Measurements from ENCODE around the gene SEC61B. TPM values are rescaled to one million over a fixed set of nuclear protein-coding genes. Genes with fewer than 3 reads are reported as not detected.

The SEC61B gene
- total and polyA plus RNA-seq, 2 experiments from 2014 or later: 133 to 602 TPM

DNA sequence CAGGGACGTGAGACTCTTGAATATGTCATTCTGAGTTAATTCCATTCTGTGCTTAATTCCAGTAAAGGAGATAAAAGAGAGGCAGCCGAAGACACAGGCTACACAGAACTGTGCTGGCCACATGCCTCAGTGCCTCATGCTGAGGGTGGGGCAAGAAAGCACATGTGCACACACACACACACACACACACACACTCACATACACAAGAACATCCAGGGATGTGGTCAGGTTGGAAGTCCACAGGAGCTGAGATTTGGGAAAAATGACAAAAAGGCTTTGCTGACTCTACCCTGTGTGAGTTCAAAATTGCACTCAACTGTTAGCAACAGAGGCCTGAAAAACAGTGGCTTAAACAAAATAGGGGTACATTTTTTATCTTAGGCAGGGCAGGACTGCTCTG is 40.9 kb upstream of the SEC61B start:
- Histone ChIP-seq H3K4me3 (no peak overlapping the region), H3K4me2 (no peak overlapping the region), H3K27ac (ENCODE audit: low read depth) (no peak overlapping the region), H3K79me2 (replicated peaks; ENCODE audit: insufficient read depth) (no peaks in the 10 kb centered on the region), H3K27me3 (ENCODE audit: insufficient read depth) (no peaks in the 10 kb centered on the region), H2AFZ (no peak overlapping the region), H3F3A (replicated peaks; ENCODE audit: low read depth) (no peaks in the 10 kb centered on the region), H3K9me2 (ENCODE audit: insufficient read depth) (no peaks in the 10 kb centered on the region), H4K20me1 (replicated peaks; ENCODE audit: insufficient read depth) (no peaks in the 10 kb centered on the region), H3K36me3 (ENCODE audit: insufficient read depth) (no peaks in the 10 kb centered on the region), H3K4me1 (ENCODE audit: insufficient read depth) (peaks cover 7% of the 10 kb centered on the region; the same call in 1 of the 2 replicates)
- no peaks in the 10 kb centered on the region for H3K9me3 Mint-ChIP-seq
- peaks cover 3% of the 10 kb centered on the region for H3K27me3 Mint-ChIP-seq (ENCODE audit: insufficient read depth, low read depth, poor library complexity)
- DNase-seq (ENCODE audit: low spot score): no peak
- no peaks in the 10 kb centered on the region for H3K36me3 Mint-ChIP-seq (ENCODE audit: low read depth)
- TF ChIP-seq EZH2phosphoT487 (IDR thresholded peaks at IDR 0.05; ENCODE audit: unreplicated experiment) (no peak), ZNF331 (CRISPR knock-in tag; IDR thresholded peaks at IDR 0.05; ENCODE audit: low read depth) (no peak), ZNF114 (CRISPR knock-in tag; IDR thresholded peaks at IDR 0.05) (no peak), POLR2AphosphoS5 (IDR thresholded peaks at IDR 0.05; ENCODE audit: low read depth) (no peak), STAT1 (IDR thresholded peaks at IDR 0.05; ENCODE audit: unreplicated experiment) (no peak), NANOG (IDR thresholded peaks at IDR 0.05; ENCODE audit: borderline replicate concordance) (no peak), CREB1 (CRISPR knock-in tag; IDR thresholded peaks at IDR 0.05; ENCODE audit: low read depth) (no peak), EZH2 (IDR thresholded peaks at IDR 0.05; ENCODE audit: low read depth, unreplicated experiment) (no peak), JUNB (IDR thresholded peaks at IDR 0.05; ENCODE audit: unreplicated experiment) (no peak)
- TF ChIP-seq, protein P1, sequence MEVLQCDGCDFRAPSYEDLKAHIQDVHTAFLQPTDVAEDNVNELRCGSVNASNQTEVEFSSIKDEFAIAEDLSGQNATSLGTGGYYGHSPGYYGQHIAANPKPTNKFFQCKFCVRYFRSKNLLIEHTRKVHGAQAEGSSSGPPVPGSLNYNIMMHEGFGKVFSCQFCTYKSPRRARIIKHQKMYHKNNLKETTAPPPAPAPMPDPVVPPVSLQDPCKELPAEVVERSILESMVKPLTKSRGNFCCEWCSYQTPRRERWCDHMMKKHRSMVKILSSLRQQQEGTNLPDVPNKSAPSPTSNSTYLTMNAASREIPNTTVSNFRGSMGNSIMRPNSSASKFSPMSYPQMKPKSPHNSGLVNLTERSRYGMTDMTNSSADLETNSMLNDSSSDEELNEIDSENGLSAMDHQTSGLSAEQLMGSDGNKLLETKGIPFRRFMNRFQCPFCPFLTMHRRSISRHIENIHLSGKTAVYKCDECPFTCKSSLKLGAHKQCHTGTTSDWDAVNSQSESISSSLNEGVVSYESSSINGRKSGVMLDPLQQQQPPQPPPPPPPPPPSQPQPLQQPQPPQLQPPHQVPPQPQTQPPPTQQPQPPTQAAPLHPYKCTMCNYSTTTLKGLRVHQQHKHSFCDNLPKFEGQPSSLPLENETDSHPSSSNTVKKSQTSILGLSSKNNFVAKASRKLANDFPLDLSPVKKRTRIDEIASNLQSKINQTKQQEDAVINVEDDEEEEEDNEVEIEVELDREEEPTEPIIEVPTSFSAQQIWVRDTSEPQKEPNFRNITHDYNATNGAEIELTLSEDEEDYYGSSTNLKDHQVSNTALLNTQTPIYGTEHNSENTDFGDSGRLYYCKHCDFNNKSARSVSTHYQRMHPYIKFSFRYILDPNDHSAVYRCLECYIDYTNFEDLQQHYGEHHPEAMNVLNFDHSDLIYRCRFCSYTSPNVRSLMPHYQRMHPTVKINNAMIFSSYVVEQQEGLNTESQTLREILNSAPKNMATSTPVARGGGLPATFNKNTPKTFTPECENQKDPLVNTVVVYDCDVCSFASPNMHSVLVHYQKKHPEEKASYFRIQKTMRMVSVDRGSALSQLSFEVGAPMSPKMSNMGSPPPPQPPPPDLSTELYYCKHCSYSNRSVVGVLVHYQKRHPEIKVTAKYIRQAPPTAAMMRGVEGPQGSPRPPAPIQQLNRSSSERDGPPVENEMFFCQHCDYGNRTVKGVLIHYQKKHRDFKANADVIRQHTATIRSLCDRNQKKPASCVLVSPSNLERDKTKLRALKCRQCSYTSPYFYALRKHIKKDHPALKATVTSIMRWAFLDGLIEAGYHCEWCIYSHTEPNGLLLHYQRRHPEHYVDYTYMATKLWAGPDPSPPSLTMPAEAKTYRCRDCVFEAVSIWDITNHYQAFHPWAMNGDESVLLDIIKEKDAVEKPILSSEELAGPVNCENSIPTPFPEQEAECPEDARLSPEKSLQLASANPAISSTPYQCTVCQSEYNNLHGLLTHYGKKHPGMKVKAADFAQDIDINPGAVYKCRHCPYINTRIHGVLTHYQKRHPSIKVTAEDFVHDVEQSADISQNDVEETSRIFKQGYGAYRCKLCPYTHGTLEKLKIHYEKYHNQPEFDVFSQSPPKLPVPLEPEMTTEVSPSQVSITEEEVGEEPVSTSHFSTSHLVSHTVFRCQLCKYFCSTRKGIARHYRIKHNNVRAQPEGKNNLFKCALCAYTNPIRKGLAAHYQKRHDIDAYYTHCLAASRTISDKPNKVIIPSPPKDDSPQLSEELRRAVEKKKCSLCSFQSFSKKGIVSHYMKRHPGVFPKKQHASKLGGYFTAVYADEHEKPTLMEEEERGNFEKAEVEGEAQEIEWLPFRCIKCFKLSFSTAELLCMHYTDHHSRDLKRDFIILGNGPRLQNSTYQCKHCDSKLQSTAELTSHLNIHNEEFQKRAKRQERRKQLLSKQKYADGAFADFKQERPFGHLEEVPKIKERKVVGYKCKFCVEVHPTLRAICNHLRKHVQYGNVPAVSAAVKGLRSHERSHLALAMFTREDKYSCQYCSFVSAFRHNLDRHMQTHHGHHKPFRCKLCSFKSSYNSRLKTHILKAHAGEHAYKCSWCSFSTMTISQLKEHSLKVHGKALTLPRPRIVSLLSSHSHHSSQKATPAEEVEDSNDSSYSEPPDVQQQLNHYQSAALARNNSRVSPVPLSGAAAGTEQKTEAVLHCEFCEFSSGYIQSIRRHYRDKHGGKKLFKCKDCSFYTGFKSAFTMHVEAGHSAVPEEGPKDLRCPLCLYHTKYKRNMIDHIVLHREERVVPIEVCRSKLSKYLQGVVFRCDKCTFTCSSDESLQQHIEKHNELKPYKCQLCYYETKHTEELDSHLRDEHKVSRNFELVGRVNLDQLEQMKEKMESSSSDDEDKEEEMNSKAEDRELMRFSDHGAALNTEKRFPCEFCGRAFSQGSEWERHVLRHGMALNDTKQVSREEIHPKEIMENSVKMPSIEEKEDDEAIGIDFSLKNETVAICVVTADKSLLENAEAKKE (CRISPR knock-in tag; IDR thresholded peaks at IDR 0.05): no peak
- TF ChIP-seq, protein P2, sequence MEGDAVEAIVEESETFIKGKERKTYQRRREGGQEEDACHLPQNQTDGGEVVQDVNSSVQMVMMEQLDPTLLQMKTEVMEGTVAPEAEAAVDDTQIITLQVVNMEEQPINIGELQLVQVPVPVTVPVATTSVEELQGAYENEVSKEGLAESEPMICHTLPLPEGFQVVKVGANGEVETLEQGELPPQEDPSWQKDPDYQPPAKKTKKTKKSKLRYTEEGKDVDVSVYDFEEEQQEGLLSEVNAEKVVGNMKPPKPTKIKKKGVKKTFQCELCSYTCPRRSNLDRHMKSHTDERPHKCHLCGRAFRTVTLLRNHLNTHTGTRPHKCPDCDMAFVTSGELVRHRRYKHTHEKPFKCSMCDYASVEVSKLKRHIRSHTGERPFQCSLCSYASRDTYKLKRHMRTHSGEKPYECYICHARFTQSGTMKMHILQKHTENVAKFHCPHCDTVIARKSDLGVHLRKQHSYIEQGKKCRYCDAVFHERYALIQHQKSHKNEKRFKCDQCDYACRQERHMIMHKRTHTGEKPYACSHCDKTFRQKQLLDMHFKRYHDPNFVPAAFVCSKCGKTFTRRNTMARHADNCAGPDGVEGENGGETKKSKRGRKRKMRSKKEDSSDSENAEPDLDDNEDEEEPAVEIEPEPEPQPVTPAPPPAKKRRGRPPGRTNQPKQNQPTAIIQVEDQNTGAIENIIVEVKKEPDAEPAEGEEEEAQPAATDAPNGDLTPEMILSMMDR (conservative IDR thresholded peaks at IDR 0.05; ENCODE audit: low read depth in 2 of 2): no peak
- TF ChIP-seq, protein P3, sequence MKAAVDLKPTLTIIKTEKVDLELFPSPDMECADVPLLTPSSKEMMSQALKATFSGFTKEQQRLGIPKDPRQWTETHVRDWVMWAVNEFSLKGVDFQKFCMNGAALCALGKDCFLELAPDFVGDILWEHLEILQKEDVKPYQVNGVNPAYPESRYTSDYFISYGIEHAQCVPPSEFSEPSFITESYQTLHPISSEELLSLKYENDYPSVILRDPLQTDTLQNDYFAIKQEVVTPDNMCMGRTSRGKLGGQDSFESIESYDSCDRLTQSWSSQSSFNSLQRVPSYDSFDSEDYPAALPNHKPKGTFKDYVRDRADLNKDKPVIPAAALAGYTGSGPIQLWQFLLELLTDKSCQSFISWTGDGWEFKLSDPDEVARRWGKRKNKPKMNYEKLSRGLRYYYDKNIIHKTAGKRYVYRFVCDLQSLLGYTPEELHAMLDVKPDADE (IDR thresholded peaks at IDR 0.05): no peak
- TF ChIP-seq, protein P4, sequence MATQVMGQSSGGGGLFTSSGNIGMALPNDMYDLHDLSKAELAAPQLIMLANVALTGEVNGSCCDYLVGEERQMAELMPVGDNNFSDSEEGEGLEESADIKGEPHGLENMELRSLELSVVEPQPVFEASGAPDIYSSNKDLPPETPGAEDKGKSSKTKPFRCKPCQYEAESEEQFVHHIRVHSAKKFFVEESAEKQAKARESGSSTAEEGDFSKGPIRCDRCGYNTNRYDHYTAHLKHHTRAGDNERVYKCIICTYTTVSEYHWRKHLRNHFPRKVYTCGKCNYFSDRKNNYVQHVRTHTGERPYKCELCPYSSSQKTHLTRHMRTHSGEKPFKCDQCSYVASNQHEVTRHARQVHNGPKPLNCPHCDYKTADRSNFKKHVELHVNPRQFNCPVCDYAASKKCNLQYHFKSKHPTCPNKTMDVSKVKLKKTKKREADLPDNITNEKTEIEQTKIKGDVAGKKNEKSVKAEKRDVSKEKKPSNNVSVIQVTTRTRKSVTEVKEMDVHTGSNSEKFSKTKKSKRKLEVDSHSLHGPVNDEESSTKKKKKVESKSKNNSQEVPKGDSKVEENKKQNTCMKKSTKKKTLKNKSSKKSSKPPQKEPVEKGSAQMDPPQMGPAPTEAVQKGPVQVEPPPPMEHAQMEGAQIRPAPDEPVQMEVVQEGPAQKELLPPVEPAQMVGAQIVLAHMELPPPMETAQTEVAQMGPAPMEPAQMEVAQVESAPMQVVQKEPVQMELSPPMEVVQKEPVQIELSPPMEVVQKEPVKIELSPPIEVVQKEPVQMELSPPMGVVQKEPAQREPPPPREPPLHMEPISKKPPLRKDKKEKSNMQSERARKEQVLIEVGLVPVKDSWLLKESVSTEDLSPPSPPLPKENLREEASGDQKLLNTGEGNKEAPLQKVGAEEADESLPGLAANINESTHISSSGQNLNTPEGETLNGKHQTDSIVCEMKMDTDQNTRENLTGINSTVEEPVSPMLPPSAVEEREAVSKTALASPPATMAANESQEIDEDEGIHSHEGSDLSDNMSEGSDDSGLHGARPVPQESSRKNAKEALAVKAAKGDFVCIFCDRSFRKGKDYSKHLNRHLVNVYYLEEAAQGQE (IDR thresholded peaks at IDR 0.05; ENCODE audit: unreplicated experiment): no peak
- H3K27ac Mint-ChIP-seq: no peak overlapping the region
- H3K4me1 Mint-ChIP-seq: peaks cover 16% of the 10 kb centered on the region; the same call in 2 of the 3 replicates
- H3K4me3 Mint-ChIP-seq: no peak overlapping the region
- ATAC-seq: no peak
